Measurements from ENCODE around the gene CAND2.

CAND2 gene

DNA sequence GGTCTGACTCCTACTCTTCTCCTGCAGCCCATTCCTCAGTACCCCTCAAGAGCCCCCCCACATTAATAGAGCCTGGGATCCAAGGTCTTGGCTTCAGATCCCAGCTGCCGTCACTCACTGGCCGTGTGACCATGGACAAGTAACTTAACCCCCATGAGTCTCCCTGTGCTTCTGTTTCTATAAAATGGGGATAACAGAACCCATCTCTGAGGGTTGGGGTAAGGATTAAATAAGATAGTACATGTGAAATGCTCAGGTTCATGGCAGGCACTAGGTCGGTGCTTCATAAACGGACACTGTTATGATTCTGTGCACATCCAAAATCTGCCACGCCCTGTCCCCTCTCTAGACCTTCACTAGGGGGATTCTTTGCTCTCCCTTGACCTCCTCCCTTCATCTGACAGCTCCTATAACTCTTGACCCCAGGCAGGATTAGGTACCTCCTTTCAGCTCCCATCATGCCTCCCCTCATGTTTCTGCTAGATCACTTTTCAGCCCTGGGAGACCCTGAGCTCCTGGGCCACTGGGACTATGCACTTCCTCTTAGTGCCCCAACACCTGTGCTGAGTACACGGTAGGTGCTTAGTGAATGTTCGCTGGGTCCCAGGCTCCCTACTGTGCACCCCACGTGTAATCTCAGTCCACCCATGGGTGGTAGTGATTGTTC, 1.5 kb downstream of the CAND2 start:
- H3K4me1 ChIP-seq (ENCODE audit: insufficient read depth, insufficient read length) = peaks cover 6% of the 10 kb centered on the region

DNA sequence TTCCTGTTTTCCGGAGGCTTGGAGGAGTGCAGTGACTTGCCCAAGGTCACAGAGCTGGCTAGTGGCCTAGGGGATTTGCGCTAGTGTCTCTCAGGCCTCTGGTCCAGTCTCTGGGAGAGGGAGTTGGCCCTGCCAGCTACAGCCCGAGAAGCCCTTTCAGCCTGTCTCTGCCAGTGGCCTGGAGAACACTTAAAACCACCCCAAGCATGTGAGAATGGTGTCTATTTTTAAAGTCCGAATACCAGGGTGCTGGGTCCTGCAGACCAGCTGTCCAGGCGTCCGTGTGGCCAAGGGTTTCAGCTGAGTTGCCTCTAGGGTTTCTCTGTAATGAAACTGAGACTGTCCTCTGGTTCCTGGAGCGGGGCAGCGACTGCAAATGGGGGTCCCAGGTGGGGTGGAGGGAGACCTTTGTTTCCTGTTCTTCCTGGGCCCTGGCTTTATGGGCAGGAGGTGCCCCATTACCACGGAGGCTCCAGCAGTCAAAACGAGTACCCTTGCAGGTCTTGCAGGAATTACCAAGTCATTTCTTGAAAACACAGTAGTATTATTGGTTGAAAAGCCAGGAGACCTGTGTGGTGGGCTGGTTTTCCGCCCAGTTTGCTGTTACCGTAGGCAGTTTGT, 2.2 kb downstream of the CAND2 start:
- H3K36me3 ChIP-seq (ENCODE audit: insufficient read depth, insufficient read length, low read length) = peaks cover 5% of the 10 kb centered on the region

More for the DNA sequence above, 1.5 kb downstream of the CAND2 start:
- no peaks in the 10 kb centered on the region for H3K9me3 ChIP-seq (ENCODE audit: insufficient read depth, low read length)
- no peak overlapping the region for H3K4me3 ChIP-seq (ENCODE audit: insufficient read length, low read depth)
- TF ChIP-seq SUZ12 (IDR thresholded peaks at IDR 0.05; ENCODE audit: extremely low read depth, insufficient read depth, insufficient read length) = no peak
- no peak for TF ChIP-seq ZNF274 (IDR thresholded peaks at IDR 0.05; ENCODE audit: low read depth, low read length)
- TF ChIP-seq YY1 (IDR thresholded peaks at IDR 0.05; ENCODE audit: insufficient read depth, insufficient read length) = no peak
- DNase-seq (ENCODE audit: low read depth, low spot score) = no peak
- H3K36me3 ChIP-seq (ENCODE audit: insufficient read depth, insufficient read length, low read length) = no peaks in the 10 kb centered on the region
- H3K9ac ChIP-seq (ENCODE audit: insufficient read length, low read depth) = no peak overlapping the region
- no peaks in the 10 kb centered on the region for H3K27me3 ChIP-seq (ENCODE audit: insufficient read depth, insufficient read length)

DNA sequence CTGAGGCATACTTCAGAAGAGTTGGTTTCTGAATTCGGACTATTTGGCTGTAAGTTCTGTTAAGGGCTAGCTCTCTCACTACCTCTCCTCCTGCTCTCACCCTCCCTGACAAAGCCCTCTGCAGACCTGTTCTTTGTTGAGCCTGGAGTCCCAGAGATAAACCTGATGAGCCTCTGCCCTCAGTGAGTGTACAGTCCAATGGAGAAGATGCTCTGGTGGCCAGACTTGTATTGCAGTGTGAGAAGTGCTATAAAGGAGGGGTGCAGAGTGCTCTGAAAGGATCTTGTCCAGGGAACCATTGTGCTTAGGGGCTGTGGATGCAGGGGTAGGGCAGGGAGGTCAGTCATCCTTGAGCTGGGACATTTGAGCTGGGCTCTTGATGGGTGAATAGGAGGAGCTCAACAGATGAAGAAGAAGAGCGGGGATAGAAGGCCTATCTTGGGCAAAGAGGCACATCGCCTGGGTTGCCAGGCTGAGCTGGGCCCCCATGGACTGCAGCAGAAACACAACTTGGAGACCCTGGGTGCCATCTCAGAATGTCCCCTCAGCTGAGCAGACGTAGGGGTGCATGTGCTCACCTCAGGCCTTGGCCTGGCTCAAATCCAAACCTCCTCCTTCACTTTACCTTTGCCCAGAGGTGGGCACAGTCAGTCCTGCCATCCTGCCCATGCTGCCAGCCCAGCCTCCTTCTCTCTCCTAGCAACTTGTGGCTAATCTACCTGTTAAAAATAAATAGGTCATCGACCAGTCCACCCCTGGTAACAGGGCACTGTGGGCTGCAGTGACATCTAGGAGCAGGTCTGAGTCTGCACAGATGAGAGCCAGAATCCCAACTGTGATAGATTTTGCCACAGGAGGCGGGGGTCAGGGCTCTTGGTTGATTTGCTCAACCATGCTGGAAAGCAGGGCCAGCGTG, 3.3 kb downstream of the CAND2 start:
- H3K27me3 ChIP-seq (ENCODE audit: insufficient read depth, insufficient read length) = no peaks in the 10 kb centered on the region
- TF ChIP-seq YY1 (IDR thresholded peaks at IDR 0.05; ENCODE audit: insufficient read depth, insufficient read length) = no peak
- TF ChIP-seq ZNF274 (IDR thresholded peaks at IDR 0.05; ENCODE audit: low read depth, low read length) = no peak
- no peak for TF ChIP-seq SUZ12 (IDR thresholded peaks at IDR 0.05; ENCODE audit: extremely low read depth, insufficient read depth, insufficient read length)
- peaks cover 14% of the 10 kb centered on the region for H3K36me3 ChIP-seq (ENCODE audit: insufficient read depth, insufficient read length, low read length)
- H3K4me3 ChIP-seq (ENCODE audit: insufficient read length, low read depth) = no peak overlapping the region
- no peaks in the 10 kb centered on the region for H3K9me3 ChIP-seq (ENCODE audit: insufficient read depth, low read length)
- peaks cover 4% of the 10 kb centered on the region for H3K4me1 ChIP-seq (ENCODE audit: insufficient read depth, insufficient read length)
- no peak for DNase-seq (ENCODE audit: low read depth, low spot score)
- H3K9ac ChIP-seq (ENCODE audit: insufficient read length, low read depth) = no peak overlapping the region

More for the DNA sequence above, 2.2 kb downstream of the CAND2 start:
- Histone ChIP-seq H3K27me3 (ENCODE audit: insufficient read depth, insufficient read length) (no peaks in the 10 kb centered on the region), H3K9ac (ENCODE audit: insufficient read length, low read depth) (no peak overlapping the region), H3K4me1 (ENCODE audit: insufficient read depth, insufficient read length) (peaks cover 4% of the 10 kb centered on the region), H3K4me3 (ENCODE audit: insufficient read length, low read depth) (no peak overlapping the region), H3K9me3 (ENCODE audit: insufficient read depth, low read length) (no peaks in the 10 kb centered on the region)
- no peak for DNase-seq (ENCODE audit: low read depth, low spot score)
- TF ChIP-seq SUZ12 (IDR thresholded peaks at IDR 0.05; ENCODE audit: extremely low read depth, insufficient read depth, insufficient read length) (no peak), YY1 (IDR thresholded peaks at IDR 0.05; ENCODE audit: insufficient read depth, insufficient read length) (no peak), ZNF274 (IDR thresholded peaks at IDR 0.05; ENCODE audit: low read depth, low read length) (no peak)

DNA sequence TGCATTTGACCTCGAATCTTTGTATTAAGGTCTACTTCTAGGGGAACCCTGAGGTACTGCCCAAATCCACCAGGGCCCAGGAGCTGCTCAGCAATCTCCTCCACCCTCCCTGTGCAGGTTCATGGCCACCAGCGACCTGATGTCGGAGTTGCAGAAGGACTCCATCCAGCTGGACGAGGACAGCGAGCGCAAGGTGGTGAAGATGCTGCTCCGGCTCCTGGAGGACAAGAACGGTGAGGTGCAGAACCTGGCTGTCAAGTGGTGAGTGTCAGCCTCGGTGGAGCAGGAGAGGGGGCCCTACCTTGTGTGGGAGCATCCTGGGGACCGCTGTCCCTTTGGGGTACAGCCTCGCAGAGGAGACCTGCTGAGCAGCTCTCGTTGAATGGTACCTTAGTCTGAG, 6.9 kb downstream of the CAND2 start:
- no peak for DNase-seq (ENCODE audit: low read depth, low spot score)
- Histone ChIP-seq H3K4me3 (ENCODE audit: insufficient read length, low read depth) (no peak overlapping the region), H3K27me3 (ENCODE audit: insufficient read depth, insufficient read length) (no peaks in the 10 kb centered on the region), H3K36me3 (ENCODE audit: insufficient read depth, insufficient read length, low read length) (peaks cover 35% of the 10 kb centered on the region), H3K9me3 (ENCODE audit: insufficient read depth, low read length) (no peaks in the 10 kb centered on the region), H3K9ac (ENCODE audit: insufficient read length, low read depth) (no peak overlapping the region), H3K4me1 (ENCODE audit: insufficient read depth, insufficient read length) (no peaks in the 10 kb centered on the region)
- TF ChIP-seq SUZ12 (IDR thresholded peaks at IDR 0.05; ENCODE audit: extremely low read depth, insufficient read depth, insufficient read length) (no peak), YY1 (IDR thresholded peaks at IDR 0.05; ENCODE audit: insufficient read depth, insufficient read length) (no peak), ZNF274 (IDR thresholded peaks at IDR 0.05; ENCODE audit: low read depth, low read length) (no peak)

DNA sequence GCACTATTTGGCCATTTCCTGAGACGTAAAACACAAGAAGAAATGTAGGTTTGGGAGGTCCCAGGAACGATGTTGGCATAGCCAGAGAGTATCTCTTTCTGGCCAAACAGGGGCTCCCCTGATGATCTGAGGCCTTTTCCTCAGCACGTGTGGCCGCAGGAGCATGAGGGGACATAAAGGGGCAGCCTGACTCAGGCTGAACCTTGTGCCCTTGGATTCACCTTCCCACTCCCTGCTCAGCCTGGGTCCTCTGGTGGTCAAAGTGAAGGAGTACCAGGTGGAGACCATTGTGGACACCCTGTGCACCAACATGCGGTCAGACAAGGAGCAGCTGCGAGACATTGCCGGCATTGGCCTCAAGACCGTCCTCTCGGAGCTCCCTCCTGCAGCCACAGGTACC, 10.6 kb downstream of the CAND2 start:
- TF ChIP-seq ZNF274 (IDR thresholded peaks at IDR 0.05; ENCODE audit: low read depth, low read length) = no peak
- TF ChIP-seq SUZ12 (IDR thresholded peaks at IDR 0.05; ENCODE audit: extremely low read depth, insufficient read depth, insufficient read length) = no peak
- no peak for TF ChIP-seq YY1 (IDR thresholded peaks at IDR 0.05; ENCODE audit: insufficient read depth, insufficient read length)
- Histone ChIP-seq H3K36me3 (ENCODE audit: insufficient read depth, insufficient read length, low read length) (peaks cover 35% of the 10 kb centered on the region), H3K9ac (ENCODE audit: insufficient read length, low read depth) (no peak overlapping the region), H3K9me3 (ENCODE audit: insufficient read depth, low read length) (no peaks in the 10 kb centered on the region), H3K4me1 (ENCODE audit: insufficient read depth, insufficient read length) (peaks cover 7% of the 10 kb centered on the region), H3K27me3 (ENCODE audit: insufficient read depth, insufficient read length) (no peaks in the 10 kb centered on the region), H3K4me3 (ENCODE audit: insufficient read length, low read depth) (no peak overlapping the region)
- DNase-seq (ENCODE audit: low read depth, low spot score) = no peak

DNA sequence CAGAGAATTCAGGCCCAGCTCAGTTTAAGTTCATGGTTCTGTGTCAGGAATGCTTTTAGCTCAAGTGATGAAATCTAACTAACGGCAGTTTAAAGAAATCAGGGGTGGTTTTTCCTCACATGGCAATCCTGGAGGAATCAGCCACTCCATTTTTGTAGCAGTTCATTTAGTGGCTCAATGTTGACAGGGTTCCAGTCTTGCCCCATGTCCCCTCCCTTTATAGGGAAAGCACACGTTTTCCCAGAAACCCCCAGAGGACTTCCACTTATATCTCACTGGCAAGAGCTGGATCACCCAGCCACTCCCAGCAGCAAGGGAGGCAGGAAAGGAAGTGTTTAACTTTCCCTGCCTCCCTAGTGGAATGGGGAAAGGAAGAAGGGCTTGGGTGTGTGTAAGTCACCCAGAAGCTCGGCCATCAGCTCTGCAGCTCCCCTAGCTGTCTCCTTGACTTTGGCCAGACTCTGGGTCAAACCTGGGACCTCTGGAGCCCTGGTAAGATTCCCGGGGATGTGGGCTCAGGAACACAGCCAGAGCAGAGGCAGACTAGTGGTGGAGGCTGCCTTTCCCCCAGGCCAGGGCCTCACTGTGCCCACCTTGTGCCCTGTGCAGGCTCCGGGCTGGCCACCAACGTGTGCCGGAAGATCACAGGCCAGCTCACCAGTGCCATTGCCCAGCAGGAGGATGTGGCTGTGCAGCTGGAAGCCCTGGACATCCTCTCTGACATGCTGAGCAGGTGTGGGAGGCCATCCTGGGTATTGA, 11.3 kb downstream of the CAND2 start:
- H3K9ac ChIP-seq (ENCODE audit: insufficient read length, low read depth) = no peak overlapping the region
- peaks cover 35% of the 10 kb centered on the region for H3K36me3 ChIP-seq (ENCODE audit: insufficient read depth, insufficient read length, low read length)
- no peak for DNase-seq (ENCODE audit: low read depth, low spot score)
- peaks cover 7% of the 10 kb centered on the region for H3K4me1 ChIP-seq (ENCODE audit: insufficient read depth, insufficient read length)
- TF ChIP-seq SUZ12 (IDR thresholded peaks at IDR 0.05; ENCODE audit: extremely low read depth, insufficient read depth, insufficient read length) = no peak
- TF ChIP-seq YY1 (IDR thresholded peaks at IDR 0.05; ENCODE audit: insufficient read depth, insufficient read length) = no peak
- no peak for TF ChIP-seq ZNF274 (IDR thresholded peaks at IDR 0.05; ENCODE audit: low read depth, low read length)
- H3K27me3 ChIP-seq (ENCODE audit: insufficient read depth, insufficient read length) = no peaks in the 10 kb centered on the region
- no peak overlapping the region for H3K4me3 ChIP-seq (ENCODE audit: insufficient read length, low read depth)
- no peaks in the 10 kb centered on the region for H3K9me3 ChIP-seq (ENCODE audit: insufficient read depth, low read length)

Measured in NT2/D1 (cell line).